Effector CD8-positive, alpha-beta T cell (primary cell): ENCODE results near the gene MUC3A.
A peak's percentile ranks its signal among the peaks of the same experiment; 100 is the strongest.
"Not testable (repeated sequence)": the region's sequence is repeated elsewhere in the genome, so short reads cannot be mapped to it uniquely, and the experiment has no call there.

Source experiments
- DNase-seq: peaks from one replicate; lab custom pipeline; 2025; lab: John Stamatoyannopoulos, UW

Gene MUC3A

DNA sequence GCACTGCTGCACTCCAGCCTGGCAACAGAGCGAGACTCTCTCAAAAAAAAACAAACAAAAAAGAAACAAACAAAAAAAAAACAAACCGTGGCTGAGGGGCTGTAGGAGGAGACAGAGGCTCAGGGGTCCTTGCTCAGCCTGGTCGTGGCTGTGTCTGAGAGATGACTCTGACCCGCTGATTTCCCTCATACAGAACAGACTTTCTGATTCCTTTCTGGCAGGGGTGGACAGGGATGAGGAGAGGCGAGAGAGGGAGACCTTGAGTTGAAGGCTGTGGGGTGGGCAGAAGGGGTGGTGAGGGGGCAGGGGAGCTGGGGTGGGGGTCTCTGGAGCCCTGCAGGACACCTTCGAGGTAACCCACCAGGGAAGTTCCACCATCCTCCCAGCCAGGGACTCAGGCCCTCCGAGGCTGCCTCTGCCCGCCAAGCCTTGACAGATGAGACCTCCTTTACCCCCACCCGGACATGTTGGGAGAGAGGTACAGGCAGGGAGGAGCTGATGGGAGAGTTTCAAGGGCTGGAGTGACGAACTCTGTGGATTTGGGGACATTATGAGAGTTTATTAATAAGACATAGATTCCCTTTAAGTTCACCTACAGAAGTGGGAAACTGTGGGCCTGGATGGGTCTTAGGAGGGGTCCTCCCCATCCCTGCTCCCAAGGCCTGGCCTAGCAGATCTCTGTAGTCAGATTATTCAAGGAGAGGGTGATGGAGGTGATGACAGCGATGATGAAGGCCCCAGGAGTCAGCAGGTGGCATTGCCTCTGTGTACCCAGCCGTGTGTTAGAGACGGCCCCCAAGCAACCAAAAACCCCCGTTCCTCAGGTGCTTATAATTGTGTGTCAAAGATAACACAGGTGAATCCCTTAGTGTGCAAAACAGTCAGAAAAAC is 22.0 kb downstream of the MUC3A start:
- DNase-seq, result no peak

DNA sequence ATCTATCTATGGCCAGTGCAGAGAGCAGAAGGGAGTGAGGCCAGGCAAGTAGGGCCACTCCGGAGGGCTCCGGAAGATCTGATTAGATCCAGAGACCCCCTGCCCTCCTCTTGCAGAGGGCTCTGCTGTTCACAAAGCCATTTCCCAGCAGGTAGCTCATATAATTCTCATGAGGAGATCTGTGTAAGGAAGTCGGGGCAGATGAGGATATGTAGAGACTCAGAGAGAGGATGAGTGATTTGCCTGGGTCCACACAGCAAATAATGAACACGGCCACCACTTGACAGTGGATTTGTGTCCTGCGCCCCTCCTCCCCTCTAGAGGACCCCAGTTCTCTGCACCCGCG is 22.6 kb downstream of the MUC3A start:
- no peak for DNase-seq

DNA sequence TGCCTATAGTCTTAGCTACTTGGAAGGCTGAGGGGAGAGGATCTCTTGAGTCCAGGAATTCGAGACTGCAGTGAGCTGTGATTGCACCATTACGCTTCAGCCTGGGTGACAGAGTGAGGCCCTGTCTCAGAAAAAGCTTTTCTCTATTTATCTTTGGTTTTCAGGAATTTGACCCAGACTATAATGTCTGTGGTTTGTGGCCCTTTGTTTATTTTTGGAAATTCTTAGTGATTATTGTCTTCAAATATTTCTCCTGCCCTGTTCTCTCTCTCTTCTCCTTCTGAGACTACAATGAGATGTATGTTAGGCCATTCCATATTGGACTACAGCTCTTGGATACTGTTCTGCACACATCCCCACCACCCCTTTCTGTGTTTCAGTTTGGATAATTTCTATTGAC is 24.7 kb downstream of the MUC3A start:
- no peak for DNase-seq

DNA sequence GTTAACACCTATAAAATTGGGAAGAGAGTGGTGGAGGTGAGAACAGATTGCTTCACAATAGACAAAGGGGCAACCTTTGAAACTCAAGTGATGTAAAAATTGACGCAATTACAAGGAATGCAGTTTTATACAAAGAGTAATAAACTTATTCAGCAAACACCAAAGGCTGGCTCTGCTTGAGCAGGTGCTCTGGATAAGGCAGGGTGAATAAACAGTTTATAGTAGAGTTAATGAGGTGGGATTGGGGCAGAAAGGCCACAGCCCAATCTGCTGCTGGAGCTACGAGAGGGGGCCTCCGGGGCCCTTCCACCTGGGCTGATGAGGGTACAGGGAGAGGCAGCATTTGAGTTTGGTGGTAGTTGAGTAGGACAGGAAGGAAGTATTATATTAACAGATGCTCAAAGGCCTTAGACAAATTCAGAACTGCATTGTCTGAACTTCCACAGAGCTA is 26.1 kb downstream of the MUC3A start:
- DNase-seq, result no peak

DNA sequence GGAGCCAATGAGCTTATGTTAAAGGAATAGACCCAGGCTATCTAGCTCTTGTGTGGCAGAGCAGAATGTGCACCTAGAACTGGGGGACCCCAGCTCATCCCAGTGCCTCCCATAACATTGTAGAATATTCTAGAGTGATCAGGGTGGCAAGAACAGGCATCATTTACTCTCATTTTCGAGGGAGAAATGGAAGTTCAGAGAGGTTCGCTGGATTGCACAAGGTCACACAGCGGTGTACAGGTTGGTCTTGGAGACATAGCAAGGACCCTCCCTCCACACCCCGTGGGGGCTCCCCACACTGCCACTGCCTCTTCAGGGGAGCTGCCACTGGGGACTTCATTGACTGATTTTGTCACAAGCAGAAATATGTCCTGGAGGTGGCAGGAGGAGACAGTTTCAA is 29.0 kb downstream of the MUC3A start:
- no peak for DNase-seq

DNA sequence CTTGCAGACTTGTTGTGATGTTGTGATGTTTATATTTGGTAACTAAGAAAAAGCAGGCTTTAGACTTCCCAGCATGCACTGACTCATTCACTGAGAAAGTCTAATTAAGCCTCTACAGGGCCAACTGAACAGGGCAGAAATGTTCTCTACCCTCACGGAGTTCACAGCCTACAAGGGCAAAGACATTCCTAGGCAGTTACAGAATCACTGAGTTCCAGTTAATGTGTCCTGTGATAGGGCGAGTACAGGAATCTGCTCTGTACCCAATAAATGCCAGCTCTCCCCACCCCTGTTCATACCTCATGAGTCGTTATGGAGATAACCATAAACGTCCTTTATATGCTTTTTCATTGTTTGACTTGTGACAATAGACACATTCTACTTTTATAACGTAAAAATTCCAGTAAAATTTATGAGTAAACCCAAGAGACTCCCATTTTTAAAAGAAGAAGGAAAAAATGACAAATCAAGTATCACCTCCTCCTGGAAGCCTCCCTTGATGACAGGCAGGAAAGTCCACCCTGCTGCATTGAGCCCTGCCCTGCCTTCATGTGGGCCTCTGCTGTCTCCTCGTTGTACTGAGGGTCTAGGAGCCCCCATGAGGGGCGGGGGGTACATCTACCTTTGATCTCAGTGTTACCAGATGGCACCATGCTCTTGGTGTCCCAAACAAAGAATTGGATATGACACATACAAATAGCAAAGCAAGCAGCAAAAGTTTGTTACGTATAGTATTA is 34.3 kb downstream of the MUC3A start:
- DNase-seq, result no peak

DNA sequence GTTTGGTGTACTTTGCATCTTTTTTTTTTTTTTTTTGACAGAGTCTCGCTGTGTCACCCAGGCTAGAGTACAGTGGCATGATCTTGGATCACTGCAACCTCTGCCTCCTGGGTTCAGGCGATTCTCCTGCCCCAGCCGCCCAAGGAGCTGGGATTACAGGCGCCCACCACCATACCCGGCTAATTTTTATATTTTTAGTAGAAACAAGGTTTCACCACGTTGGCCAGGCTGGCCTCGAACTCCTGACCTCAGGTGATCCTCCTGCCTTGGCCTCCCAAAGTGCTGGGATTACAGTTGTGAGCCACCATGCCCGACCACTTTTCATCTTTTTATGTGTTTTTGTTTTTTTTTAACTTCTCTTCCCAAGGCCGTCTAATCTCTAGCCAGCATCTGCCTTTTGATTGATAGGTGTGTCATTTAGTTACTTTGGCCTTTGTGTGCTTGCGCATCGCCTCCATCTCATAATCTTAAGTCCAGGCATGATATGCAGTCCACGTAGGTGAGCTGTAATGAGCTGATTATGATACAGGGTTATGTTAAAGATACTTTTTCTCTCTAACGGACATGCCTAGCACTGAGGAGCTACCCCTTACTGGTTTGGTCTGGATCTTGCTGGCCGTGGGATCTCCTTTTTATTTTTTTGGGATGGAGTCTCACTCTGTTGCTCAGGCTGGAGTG is 35.0 kb downstream of the MUC3A start:
- not testable (repeated sequence) for DNase-seq

DNA sequence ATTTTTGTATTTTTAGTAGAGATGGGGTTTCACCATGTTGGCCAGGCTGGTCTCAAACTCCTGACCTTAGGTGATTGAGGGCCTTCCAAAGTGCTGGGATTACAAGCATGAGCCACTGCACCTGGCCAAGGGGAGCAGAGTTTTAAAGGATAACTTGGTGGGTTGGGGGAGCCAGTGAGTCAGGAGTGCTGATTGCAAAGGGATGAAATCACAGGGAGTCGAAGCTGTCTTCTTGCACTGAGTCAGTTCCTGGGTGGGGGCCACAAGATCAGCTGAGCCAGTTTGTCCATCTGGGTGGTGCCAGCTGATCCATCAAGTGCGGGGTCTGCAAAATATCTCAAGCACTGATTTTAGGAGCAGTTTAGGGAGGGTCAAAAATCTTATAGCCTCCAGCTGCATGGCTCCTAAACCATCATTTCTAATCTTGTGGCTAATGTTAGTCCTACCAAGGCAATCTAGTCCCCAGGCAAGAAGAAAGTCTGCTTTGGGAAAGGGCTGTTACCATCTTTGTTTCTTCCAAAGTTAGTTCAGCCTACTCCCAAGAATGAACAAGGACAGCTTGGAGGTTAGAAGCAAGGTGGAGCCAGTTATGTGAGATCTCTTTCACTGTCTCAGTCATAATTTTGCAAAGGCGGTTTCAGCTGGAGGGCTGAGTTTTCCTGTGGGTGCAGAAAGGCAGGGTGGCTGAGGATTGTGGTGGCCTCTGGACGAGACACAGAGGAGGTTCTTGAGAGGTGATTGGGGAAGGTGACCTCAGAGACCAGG is 35.9 kb downstream of the MUC3A start:
- DNase-seq, result not testable (repeated sequence)

DNA sequence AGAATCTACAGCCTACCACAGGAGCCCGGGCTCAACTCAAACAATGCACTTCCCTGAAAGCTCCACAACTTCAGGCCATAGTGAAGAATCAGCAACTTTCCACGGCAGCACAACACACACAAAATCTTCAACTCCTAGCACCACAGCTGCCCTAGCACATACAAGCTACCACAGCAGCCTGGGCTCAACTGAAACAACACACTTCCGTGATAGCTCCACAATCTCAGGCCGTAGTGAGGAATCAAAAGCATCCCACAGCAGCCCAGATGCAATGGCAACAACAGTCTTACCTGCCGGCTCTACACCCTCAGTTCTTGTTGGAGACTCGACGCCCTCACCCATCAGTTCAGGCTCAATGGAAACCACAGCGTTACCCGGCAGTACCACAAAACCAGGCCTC is 42.3 kb downstream of the MUC3A start:
- no peak for DNase-seq

DNA sequence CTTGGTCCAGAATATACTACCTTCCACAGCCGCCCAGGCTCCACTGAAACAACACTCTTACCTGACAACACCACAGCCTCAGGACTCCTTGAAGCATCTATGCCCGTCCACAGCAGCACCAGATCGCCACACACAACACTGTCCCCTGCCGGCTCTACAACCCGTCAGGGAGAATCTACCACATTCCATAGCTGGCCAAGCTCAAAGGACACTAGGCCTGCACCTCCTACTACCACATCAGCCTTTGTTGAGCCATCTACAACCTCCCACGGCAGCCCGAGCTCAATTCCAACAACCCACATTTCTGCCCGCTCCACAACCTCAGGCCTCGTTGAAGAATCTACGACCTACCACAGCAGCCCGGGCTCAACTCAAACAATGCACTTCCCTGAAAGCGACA is 42.9 kb downstream of the MUC3A start:
- DNase-seq, result not testable (repeated sequence)

DNA sequence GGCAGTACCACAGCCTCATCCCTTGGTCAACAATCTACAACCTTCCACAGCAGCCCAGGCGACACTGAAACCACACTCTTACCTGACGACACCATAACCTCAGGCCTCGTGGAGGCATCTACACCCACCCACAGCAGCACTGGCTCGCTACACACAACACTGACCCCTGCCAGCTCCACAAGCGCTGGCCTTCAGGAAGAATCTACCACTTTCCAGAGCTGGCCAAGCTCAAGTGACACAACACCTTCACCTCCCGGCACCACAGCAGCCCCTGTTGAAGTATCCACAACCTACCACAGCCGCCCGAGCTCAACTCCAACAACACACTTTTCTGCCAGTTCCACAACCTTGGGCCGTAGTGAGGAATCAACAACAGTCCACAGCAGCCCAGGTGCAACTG is 45.3 kb downstream of the MUC3A start:
- not testable (repeated sequence) for DNase-seq

DNA sequence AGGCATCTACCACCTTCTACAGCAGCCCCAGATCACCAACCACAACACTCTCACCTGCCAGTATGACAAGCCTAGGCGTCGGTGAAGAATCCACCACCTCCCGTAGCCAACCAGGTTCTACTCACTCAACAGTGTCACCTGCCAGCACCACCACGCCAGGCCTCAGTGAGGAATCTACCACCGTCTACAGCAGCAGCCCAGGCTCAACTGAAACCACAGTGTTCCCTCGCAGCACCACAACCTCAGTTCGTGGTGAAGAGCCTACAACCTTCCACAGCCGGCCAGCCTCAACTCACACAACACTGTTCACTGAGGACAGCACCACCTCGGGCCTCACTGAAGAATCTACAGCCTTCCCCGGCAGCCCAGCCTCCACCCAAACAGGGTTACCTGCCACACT is 49.2 kb downstream of the MUC3A start:
- DNase-seq, result not testable (repeated sequence)

DNA sequence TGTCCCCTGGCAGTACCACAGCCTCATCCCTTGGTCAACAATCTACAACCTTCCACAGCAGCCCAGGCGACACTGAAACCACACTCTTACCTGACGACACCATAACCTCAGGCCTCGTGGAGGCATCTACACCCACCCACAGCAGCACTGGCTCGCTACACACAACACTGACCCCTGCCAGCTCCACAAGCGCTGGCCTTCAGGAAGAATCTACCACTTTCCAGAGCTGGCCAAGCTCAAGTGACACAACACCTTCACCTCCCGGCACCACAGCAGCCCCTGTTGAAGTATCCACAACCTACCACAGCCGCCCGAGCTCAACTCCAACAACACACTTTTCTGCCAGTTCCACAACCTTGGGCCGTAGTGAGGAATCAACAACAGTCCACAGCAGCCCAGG is 50.0 kb downstream of the MUC3A start:
- not testable (repeated sequence) for DNase-seq

DNA sequence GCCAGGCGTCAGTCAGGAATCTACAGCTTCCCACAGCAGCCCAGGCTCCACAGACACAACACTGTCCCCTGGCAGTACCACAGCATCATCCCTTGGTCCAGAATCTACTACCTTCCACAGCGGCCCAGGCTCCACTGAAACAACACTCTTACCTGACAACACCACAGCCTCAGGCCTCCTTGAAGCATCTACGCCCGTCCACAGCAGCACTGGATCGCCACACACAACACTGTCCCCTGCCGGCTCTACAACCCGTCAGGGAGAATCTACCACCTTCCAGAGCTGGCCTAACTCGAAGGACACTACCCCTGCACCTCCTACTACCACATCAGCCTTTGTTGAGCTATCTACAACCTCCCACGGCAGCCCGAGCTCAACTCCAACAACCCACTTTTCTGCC is 50.7 kb downstream of the MUC3A start:
- DNase-seq, result not testable (repeated sequence)

DNA sequence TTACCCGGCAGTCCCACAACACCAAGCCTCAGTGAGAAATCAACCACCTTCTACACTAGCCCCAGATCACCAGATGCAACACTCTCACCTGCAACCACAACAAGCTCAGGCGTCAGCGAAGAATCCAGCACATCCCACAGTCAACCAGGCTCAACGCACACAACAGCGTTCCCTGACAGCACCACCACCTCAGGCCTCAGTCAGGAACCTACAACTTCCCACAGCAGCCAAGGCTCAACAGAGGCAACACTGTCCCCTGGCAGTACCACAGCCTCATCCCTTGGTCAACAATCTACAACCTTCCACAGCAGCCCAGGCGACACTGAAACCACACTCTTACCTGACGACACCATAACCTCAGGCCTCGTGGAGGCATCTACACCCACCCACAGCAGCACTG is 53.0 kb downstream of the MUC3A start:
- not testable (repeated sequence) for DNase-seq

DNA sequence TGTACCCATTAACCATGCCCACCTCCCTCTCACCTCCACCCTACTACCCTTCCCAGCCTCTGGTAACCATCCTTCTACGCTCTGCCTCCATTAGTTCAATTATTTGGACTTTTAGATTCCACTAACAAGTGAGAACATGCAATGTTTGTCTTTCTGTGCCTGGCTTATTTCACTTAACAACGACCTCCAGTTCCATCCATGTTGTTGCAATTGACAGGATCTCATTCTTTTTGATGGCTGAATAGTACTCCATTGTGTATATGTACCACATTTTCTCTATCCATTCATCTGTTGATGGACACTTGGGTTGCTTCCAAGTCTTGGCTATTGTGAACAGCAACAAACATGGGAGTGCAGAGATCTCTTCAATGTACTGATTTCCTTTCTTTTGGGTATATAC is 58.0 kb downstream of the MUC3A start:
- not testable (repeated sequence) for DNase-seq

DNA sequence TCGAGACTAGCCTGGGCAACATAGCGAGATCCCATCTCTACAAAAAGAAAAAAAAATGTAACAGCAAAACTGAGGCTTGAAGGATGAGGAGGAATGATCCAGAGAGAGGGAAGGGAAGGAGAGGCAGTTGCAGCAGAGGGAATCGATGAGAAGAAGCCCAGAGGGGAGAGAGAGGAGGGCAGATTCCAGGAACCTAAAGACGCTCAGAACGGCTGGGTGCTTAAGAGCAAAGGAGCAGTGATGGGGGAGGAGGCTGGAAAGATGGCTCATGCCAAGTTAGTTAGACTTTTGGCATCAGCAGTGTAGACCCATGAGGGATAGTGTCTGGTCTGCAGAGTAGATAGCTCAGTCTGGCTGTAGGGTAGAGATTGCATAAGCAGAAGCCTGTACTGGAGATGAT is 60.3 kb downstream of the MUC3A start:
- DNase-seq, result no peak

DNA sequence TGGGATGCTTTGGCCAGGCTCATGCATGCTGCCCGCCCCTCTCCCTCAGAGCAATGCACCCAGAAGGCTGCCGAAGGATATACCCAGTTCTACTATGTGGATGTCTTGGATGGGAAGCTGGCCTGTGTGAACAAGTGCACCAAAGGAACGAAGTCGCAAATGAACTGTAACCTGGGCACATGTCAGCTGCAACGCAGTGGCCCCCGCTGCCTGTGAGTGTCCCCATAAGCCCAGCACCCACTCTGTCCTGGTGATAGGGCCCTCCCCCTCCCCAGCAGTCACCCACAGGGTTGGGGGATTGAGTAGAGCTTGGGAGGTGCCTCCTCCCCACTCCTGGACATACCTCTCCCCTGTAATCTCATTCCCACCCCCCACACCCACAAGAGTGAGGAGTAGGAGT is 63.6 kb downstream of the MUC3A start:
- no peak for DNase-seq

DNA sequence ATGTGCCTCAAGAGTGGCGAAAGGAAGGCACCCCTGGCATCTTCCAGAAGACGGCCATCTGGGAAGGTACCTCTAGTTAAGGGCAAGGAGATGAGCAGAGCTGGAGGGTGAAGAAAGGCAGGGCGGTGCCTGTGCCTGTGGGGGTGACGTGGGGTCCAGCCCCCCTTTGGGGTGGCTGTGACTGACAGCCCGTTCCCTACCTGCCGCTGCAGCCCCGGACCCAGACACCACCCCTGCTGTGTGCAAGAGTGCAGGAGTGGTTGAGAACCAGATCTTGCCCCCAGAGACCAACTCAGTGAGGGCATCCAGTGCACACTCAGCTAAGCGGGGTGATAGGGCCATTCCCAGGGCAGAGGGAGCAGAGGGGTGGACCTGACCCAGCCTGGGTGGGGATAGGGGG is 66.3 kb downstream of the MUC3A start:
- DNase-seq, result no peak

DNA sequence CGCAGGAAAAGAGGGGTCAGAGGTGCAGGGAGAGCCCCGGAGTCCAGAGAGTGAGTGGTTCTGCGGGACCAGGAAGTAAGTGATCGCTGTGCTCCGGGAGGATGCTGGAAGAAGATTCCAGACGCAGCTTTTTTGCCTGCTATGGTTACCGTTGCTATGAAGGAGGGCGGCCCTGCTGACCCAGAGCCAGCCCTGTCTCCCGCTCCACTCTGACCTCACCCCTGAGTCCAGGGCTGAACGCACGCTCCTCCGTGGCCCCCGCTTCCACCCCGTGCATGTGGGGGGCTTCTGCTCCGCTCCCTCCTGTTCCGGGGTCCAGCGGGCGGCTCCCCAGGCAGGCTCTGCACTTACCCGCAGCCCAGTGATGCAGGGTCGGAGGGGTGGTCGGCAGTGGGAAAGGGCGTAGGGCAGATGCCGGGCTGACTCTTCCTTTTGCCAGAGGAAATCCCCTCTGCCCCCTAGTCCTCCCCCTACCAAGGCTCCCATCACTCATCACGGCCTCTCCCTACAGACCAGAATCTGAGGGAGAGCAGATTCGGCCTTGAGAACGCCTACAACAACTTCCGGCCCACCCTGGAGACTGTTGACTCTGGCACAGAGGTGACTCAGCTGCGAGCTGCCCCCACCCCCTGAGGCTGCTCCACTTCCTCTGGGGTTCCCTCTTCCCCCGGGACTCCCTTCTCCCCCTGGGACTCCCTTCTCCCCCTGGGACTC is 67.9 kb downstream of the MUC3A start:
- peak; percentile 18 for DNase-seq
